H1 (cell line): ENCODE data around the gene KCNB1.

Source experiments
- E2F6 ChIP-seq: IDR thresholded peaks from 2 replicates; pipeline ENCODE4 v1.6.1; 2012; ENCODE audit warnings: inconsistent platforms
- MAX ChIP-seq: IDR thresholded peaks from 2 replicates; pipeline ENCODE4 v1.6.1; 2012; ENCODE audit warnings: inconsistent platforms
- NRF1 ChIP-seq: IDR thresholded peaks from 2 replicates; pipeline ENCODE4 v1.6.1; 2011; ENCODE audit warnings: mild to moderate bottlenecking, low read depth, low read length, improper control_type of control experiment
- POLR2AphosphoS5 ChIP-seq: IDR thresholded peaks from 2 replicates; pipeline ENCODE4 v1.6.1; 2011; ENCODE audit warnings: low read depth, low read length
- SUZ12 ChIP-seq: fragments of 200-600 bp; sonication (generic); IDR thresholded peaks from 2 replicates; pipeline ENCODE4 v1.6.1; 2012; ENCODE audit warnings: mild to moderate bottlenecking, inconsistent platforms, low read length, moderate library complexity, mixed read lengths

GRCh38 chr20:49427751-49428518 is 54.5 kb downstream of the KCNB1 start:
- TF ChIP-seq NRF1 (no peak), E2F6 (no peak), MAX (no peak), POLR2AphosphoS5 (no peak), SUZ12 (no peak)
